Adrenal gland (tissue), 12 donors: ENCODE results near the gene PIEZO2. TPM values are rescaled to one million over a fixed set of nuclear protein-coding genes. Genes with fewer than 3 reads are reported as not detected.
"Not testable (repeated sequence)": the region's sequence is repeated elsewhere in the genome, so short reads cannot be mapped to it uniquely, and the experiment has no call there.

Experiments
- DNase-seq, 7 donors: peaks; one replicate each; pipeline ENCODE4 v3.0.0-alpha.2; 2019 to 2020
- H3K27ac ChIP-seq, 5 donors: fragments of 200-600 bp; sonication (generic) in 4 of 5; 1 replicate in 3 of 5; 2 replicates in 2 of 5; pipeline versions ENCODE4 v1.5.1 to v1.8.0; 2016 to 2020; ENCODE audit warnings: mild to moderate bottlenecking in 1 of 5
- H3K27me3 ChIP-seq: fragments of 200-600 bp; 2 replicates; pipeline ENCODE4 v1.8.0; 2021
- H3K36me3 ChIP-seq, 2 donors: fragments of 200-600 bp; replicated peaks in 1 of 2; 1 replicate in 1 of 2; 2 replicates in 1 of 2; pipeline versions ENCODE4 v1.5.1 to v1.8.0; 2018 to 2022
- H3K4me1 ChIP-seq, 2 donors: fragments of 200-600 bp; replicated peaks in 1 of 2; 1 replicate in 1 of 2; 2 replicates in 1 of 2; pipeline versions ENCODE4 v1.5.1 to v1.8.0; 2018 to 2021
- H3K4me3 ChIP-seq, 4 donors: fragments of 200-600 bp; sonication (generic) in 3 of 4; one replicate each; pipeline ENCODE4 v1.5.1; 2016 to 2018
- H3K9me3 ChIP-seq, 3 donors: fragments of 200-600 bp; sonication (generic) in 1 of 3; replicated peaks in 1 of 3; 1 replicate in 2 of 3; 2 replicates in 1 of 3; pipeline versions ENCODE4 v1.5.1 to v1.8.0; 2016 to 2021
- POLR2A ChIP-seq, 2 donors: fragments of 450-650 bp; IDR thresholded peaks; one replicate each; pipeline ENCODE4 v1.6.1; 2017; ENCODE audit warnings: antibody characterized with exemption in 2 of 2, mild to moderate bottlenecking in 2 of 2, moderate library complexity in 1 of 2
- WGBS, 4 donors: extraction: QIAGEN DNeasy Blood & Tissue Kit in 2 of 4; methylation state at CpG; one replicate each; pipeline versions ENCODE4 v1.1.5 to v1.1.7; 2013 to 2017; 5-methylcytosine and 5-hydroxymethylcytosine counted together
- intact Hi-C, 2 donors: fragments of 100-400 bp; cut with DNase I; formaldehyde crosslinking; loops; one replicate each; pipeline versions ENCODE4 v1.14.1 to v1.15.0; 2022 to 2023
- polyA plus RNA-seq, 3 donors: library from polyadenylated mRNA; stranded (reverse); fragments of 200-250 nt in 2 of 3; fragments of 350-450 nt in 1 of 3; fragmentation: Illumina TruSeq in 1 of 3; extraction: RNeasy Lipid Tissue Mini Kit (QIAGEN cat#74804) in 1 of 3; gene quantifications; one replicate each; pipeline ENCODE4 v1.2.3, GENCODE V29; 2013 to 2014
- total RNA-seq, 9 donors: library from RNA; depleted of rRNA in 4 of 9; stranded (reverse); fragments of >200 nt in 4 of 9; fragments of 120-200 nt in 1 of 9; fragmentation: NEBNext Ultra II Directional in 1 of 9; extraction: Animal tissue kit (Norgen Biotek cat#: 25700) in 1 of 9; gene quantifications; one replicate each; pipeline versions ENCODE4 v1.1.0 to v1.2.4, GENCODE V29; 2013 to 2023
- TF ChIP-seq, protein P1 (sequence below), 6 experiments: fragments of 450-650 bp in 4 of 6; fragments of 200-600 bp in 2 of 6; sonication (generic) in 1 of 6; IDR thresholded peaks; 1 replicate in 5 of 6; 2 replicates in 1 of 6; pipeline versions ENCODE4 v1.5.1 to v1.8.0; 2016 to 2021; ENCODE audit warnings: antibody characterized with exemption in 6 of 6, mild to moderate bottlenecking in 2 of 6, moderate library complexity in 1 of 6
- donor health status: healthy with polysubstance abuse.
- donor health status: Bipolar disorder and iron deficiency.
- donor health status: DM: yes; HTN: yes; CAD: no.
- donor health status: DM: no; HTN: no; CAD: no.
- donor health status: DM: no; HTN: no; CAD: no.
- donor health status: DM: yes; HTN: yes; CAD: no.

The PIEZO2 gene
- total and polyA plus RNA-seq, 12 donors: 0.88 to 18.0 (median 2.6) TPM

DNA sequence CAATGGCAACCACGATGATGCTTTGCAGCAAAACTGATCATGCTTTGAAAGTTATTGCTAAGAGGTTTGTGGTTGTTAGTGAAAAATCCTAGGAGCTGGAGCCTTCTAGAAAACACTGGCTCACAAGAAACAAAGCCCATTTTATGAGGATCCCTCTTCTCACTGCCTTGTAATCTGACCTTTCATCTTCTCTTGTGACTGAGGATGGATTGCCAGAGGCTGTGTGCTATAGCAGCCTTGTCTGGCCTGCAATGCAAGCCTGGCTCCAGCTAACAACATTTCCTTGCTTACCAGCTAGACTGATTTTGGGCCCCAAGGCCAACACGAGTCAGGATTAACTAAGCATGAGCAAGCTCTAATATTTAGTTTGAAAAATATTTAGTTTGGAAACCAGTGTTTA is 13.1 kb downstream of the PIEZO2 start:
- intact Hi-C loops: no loop called here
- H3K27ac ChIP-seq: no peak overlapping the region
- TF ChIP-seq, protein P1, sequence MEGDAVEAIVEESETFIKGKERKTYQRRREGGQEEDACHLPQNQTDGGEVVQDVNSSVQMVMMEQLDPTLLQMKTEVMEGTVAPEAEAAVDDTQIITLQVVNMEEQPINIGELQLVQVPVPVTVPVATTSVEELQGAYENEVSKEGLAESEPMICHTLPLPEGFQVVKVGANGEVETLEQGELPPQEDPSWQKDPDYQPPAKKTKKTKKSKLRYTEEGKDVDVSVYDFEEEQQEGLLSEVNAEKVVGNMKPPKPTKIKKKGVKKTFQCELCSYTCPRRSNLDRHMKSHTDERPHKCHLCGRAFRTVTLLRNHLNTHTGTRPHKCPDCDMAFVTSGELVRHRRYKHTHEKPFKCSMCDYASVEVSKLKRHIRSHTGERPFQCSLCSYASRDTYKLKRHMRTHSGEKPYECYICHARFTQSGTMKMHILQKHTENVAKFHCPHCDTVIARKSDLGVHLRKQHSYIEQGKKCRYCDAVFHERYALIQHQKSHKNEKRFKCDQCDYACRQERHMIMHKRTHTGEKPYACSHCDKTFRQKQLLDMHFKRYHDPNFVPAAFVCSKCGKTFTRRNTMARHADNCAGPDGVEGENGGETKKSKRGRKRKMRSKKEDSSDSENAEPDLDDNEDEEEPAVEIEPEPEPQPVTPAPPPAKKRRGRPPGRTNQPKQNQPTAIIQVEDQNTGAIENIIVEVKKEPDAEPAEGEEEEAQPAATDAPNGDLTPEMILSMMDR (IDR thresholded peaks at IDR 0.05): no peak
- no peak for TF ChIP-seq POLR2A (IDR thresholded peaks at IDR 0.05)
- no peak for DNase-seq
- H3K27me3 ChIP-seq: no peaks in the 10 kb centered on the region
- no peak overlapping the region for H3K4me3 ChIP-seq
- no peaks in the 10 kb centered on the region for H3K36me3 ChIP-seq
- no peaks in the 10 kb centered on the region for H3K9me3 ChIP-seq
- H3K4me1 ChIP-seq: no peaks in the 10 kb centered on the region
- WGBS, 4 donors: 38 to 61% (median 46%) methylated on average over 2 of the region's 2 CpGs

DNA sequence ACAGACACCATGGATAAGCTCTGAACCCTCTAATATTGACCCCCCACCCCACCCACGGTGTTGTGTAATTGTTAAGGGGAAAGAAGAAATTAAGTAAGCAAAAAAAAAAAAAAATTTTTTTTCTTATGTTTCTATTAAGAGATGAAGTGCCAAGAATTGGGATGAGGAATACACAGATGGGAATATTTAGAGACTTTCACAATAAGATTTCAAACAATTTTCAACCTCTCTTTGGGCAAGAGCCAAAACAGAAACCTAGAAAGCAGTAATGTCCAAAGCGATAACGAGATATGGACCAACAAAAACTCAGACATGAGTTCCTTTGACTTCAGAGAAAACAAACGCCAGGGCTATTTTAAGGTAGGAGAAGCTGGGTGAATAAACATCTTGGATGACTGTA is 14.4 kb downstream of the PIEZO2 start:
- Histone ChIP-seq H3K36me3 (no peaks in the 10 kb centered on the region), H3K9me3 (no peaks in the 10 kb centered on the region), H3K27me3 (no peaks in the 10 kb centered on the region), H3K27ac (no peak overlapping the region), H3K4me3 (no peak overlapping the region), H3K4me1 (no peaks in the 10 kb centered on the region)
- no peak for TF ChIP-seq POLR2A (IDR thresholded peaks at IDR 0.05)
- TF ChIP-seq, protein P1 (IDR thresholded peaks at IDR 0.05): no peak
- intact Hi-C loops: no loop called here
- DNase-seq: no peak
- 54 to 71% (median 68%) methylated on average over 4 of the region's 4 CpGs for WGBS, 4 donors

DNA sequence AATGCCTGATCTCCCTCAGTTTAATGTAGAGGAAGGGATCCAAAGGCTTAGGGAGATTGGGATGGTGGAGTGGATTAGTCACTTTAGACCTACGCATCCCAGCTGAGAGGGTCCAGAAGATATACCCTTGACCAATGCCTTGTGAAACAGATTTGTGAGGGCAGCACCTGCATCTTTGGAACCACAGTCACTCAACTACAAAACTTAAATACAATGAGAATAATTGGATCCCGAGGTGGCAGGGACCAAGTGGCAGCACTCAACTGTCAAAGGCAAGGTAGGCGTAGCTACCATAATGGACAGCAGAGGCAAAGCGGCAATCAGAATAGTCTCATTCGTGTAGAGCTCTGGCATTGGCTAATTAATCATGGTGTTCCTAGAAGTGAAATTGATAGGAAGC is 20.3 kb downstream of the PIEZO2 start:
- H3K9me3 ChIP-seq, H3K36me3 ChIP-seq, H3K4me1 ChIP-seq, H3K27me3 ChIP-seq, intact Hi-C loops, H3K27ac ChIP-seq, H3K4me3 ChIP-seq, DNase-seq: not testable (repeated sequence)
- 86 to 89% (median 88%) methylated on average over 5 of the region's 5 CpGs for WGBS, 4 donors

DNA sequence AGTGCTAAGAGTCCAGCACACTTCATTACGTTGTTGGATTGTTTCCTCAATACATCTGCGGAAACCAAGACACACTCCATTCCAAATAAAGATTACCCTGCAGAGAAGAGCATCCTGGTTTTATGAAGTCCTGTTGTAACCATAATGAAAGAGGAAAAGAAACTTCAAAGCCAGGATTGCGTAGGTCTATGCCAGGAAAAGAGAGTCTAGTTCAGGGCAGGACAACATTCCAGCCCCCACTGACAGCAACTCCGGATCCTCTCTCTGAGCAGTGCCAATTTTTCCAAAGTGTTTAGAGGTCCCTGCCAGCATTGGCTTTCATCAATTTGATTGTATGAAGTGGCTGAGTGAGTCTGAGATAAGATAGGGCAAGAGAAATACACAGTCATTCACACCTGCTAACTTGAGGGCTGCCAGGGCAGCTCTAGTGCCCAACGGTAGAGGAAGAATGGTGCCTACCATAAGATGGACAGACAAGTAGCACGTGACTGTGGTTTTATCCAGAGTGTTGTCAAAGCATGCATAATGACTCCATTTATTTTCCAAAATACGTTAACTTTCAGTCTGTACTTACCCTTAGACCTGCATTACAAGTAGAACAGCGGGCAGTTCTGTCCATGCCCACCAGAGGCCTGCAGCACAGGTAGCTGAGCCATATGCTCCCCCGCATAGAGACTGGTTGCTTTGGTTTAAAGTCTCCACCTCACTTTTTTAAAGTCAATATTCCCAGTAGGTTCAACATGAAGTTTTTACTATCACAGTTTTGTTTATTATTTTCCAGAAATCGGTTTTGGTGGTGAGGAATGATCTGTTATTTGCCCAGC is 23.7 kb downstream of the PIEZO2 start:
- no peak for DNase-seq
- H3K27me3 ChIP-seq: no peaks in the 10 kb centered on the region
- no peak overlapping the region for H3K27ac ChIP-seq
- peaks cover 0 to 8% (median 0%) of the 10 kb centered on the region in 3 donors for H3K9me3 ChIP-seq
- no peak overlapping the region for H3K4me3 ChIP-seq
- 70 to 78% (median 74%) methylated on average over 10 of the region's 10 CpGs for WGBS, 4 donors
- intact Hi-C loops: no loop called here
- H3K36me3 ChIP-seq: no peaks in the 10 kb centered on the region
- H3K4me1 ChIP-seq: no peaks in the 10 kb centered on the region
- TF ChIP-seq, protein P1 (IDR thresholded peaks at IDR 0.05): no peak
- no peak for TF ChIP-seq POLR2A (IDR thresholded peaks at IDR 0.05)

DNA sequence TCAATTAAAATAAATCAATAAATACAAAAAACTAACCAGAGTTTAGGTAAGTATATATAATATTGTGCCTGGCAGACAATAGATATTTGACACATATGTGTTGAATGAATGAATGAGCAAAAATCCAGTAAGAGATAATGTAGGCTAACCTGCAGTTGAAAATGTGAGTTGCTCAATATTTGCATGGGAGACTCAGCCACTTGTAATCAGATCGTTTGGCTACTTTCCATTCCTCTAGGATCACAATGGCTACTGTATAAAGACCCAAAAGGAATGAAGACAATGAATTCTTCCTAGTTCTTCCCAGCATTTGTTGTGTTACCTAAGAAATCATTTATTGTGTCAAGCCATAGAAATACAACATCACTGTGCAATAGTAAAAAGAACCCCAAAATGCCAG is 25.3 kb downstream of the PIEZO2 start:
- intact Hi-C loops: no loop called here
- Histone ChIP-seq H3K4me1 (no peaks in the 10 kb centered on the region), H3K27ac (no peak overlapping the region), H3K4me3 (no peak overlapping the region), H3K27me3 (no peaks in the 10 kb centered on the region), H3K36me3 (no peaks in the 10 kb centered on the region), H3K9me3 (peaks cover 0 to 6% (median 0%) of the 10 kb centered on the region in 3 donors)
- 45 to 86% (median 66%) methylated on average over 1 of the region's 1 CpG for WGBS, 4 donors
- no peak for DNase-seq
- TF ChIP-seq, protein P1 (IDR thresholded peaks at IDR 0.05): no peak
- no peak for TF ChIP-seq POLR2A (IDR thresholded peaks at IDR 0.05)
